GM19193 (cell line): ENCODE data around the gene FARP1.

ENCODE experiments used
- POLR2A ChIP-seq: IDR thresholded peaks from 4 replicates; pipeline ENCODE4 v1.6.1; 2011; ENCODE audit not compliant: insufficient read depth, insufficient read length; ENCODE audit errors: extremely low read depth

The FARP1 gene

DNA sequence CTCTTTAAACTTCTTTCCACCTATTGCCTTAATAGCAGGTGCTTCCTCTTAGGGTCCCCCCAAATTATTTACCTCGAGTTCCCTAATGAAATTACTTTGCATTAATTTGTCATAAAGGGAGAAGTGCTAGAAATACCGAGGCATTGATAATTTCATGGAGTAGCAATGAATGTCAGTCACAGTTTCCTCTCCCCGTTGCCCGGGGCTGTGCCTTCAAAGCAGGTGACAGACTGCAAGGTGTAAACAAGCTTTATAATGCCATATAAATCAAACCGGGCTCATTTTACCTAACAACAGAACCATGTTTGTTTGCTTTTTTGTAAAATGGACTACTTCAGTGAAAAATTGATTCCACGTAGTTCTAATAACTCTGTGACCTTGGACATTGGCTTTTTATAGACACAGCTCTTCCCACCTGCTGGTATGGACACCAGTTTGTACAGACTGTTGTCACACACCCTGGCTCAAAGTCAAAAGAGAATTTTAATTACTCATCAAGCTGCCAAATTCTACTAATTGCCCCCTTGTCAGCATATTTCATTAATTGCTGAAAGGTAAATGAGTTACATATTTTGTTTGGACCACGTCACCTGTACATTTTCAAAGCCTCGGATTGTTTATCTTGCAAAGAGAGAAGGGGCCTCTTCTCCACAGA lies 262.9 kb downstream of the FARP1 start:
- no peak for TF ChIP-seq POLR2A

GRCh38 chr13:98406427-98406826 lies 263.5 kb downstream of the FARP1 start:
- TF ChIP-seq POLR2A, result no peak

DNA sequence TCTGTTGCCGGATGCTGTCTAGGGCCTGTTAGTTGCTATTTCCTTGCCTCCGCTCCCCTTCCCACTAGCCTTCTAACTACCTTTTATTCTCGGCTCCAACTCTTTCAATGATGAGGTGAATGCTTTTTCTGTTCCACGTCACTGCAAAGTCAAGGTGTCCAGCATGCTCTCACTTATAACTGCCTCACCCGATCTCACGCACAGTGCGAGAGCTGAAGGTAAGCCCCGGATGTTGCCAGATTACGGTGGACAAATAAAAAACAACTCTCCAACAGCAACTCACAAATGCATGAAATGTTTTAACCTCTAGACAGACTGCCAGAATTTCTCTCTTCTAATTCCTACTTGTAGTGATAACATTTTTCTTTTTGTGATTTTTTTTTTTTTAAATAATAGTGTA lies 264.1 kb downstream of the FARP1 start:
- TF ChIP-seq POLR2A, result no peak

- TF ChIP-seq POLR2A, result no peak
These were observed 264.7 kb downstream of the FARP1 start for GRCh38 chr13:98407575-98407974.

DNA sequence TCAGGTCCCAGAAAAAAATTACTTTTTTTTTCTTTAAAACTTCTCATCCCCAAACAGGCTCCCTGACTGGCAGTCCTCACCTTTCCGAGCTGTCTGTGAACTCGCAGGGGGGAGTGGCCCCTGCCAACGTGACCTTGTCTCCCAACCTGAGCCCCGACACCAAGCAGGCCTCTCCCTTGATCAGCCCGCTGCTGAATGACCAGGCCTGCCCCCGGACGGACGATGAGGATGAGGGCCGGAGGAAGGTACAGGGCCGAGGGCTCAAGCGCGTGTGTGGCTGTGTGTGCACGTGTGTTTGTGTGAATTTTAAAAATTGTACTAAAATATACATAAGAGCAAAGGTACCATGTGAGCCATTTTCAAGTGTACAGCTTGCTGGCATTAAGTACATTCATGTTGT lies 266.4 kb downstream of the FARP1 start:
- TF ChIP-seq POLR2A, result no peak

GRCh38 chr13:98410612-98411011 lies 267.7 kb downstream of the FARP1 start:
- no peak for TF ChIP-seq POLR2A

DNA sequence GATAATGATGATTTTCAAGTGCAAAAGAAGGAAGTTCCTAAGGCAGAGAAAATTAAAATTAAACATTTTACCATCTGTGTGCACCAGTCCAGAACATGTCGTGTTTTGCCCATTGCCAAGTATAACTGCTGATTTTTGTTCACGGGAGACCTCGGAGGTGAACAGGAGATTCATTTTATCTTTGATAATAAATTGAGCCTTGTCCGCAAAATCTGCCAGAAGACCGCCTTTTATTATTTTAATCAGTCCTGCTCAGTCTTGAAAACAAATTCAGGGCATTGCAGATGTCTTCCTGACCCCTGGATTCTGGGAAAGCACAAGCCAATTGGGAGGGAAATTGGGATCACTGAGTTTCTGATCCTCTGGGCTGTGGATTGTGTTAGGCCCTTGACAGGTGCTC lies 268.1 kb downstream of the FARP1 start:
- TF ChIP-seq POLR2A, result no peak

DNA sequence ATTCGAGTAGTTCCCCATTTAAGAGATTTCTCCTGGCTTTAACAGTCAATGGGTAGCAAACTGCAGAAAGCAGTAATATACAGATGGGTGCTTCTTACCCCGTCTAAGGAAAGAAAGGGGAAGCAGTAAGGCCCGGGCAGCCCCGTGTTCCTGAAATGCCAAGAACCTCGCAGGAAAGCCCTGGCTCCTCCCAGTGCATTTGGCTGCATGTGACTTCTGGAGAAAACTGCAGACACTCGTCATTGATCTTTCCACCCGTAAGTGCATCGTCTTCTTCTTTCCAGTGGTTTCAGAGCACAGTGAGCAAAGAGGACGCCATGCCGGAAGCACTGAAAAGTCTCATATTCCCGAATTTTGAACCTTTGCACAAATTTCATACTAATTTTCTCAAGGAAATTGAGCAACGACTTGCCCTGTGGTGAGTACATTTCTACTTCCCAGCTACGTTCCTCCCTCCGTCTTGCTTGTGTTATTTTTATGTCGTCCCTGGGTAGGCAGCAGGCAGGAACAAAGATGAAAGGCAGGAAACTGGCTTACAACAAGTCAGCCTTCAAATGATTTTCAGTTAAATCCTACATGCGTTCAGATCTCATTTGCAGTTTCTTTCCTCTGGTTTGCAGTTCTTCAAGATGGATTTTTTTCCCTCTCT lies 268.8 kb downstream of the FARP1 start:
- no peak for TF ChIP-seq POLR2A

DNA sequence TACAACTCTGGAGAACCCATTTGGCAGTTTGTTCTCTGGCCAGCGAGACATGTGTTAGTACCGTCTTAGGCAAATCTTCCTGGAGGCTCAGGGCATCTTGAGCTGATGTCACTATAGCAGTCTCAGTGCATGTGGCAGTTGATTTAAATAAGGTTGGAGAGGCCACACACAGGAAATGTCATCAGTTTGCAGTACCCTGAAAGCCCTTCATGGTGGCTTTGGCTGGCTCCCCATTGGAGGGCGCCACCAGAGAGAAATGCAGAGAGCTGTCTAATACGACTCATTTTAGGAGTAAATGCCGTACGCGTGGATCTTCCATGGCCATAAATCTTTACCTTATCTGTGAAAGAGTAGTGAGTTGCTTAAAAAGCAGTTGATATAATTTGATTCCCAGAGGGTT lies 270.9 kb downstream of the FARP1 start:
- TF ChIP-seq POLR2A, result no peak

- TF ChIP-seq POLR2A, result no peak
These were observed 272.6 kb downstream of the FARP1 start for GRCh38 chr13:98415326-98416070.

GRCh38 chr13:98416408-98416807 lies 273.5 kb downstream of the FARP1 start:
- no peak for TF ChIP-seq POLR2A

DNA sequence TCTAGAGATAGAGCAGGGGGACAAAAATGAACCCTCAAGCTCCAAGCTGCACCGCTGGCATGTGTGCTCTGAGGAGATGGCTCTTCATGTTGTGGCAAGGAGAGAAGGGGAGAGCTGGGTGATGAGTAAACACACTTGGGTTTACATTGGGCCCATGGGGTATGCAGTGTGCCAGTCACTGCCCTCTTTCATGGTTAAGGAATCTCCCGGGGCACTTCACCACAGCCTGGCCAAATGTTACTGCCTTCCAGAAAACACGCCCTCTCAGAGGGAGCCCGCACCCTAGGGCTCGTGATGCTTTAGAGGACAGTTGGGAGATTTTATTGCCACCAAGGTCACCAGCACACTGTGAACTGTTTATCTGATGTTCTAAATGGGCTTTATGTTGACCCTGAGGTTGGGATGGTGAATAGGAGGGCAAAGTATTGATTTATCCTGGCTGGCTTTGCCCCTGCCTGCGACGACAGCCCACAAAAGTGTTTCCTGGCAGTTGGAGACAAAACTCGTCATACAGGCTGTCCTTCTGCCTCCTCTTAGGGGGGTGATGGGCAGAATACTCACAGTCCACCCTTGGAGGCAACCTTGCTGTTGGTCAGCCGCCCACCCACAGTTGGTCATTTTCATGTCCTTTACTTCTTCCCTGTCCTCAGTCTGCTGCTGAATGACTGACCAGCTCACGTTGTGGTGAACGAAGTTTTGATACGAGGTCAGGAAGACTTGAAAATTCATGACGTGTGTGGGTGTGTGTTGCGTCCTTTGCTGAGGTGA lies 277.1 kb downstream of the FARP1 start:
- no peak for TF ChIP-seq POLR2A

GRCh38 chr13:98420554-98421175 lies 277.8 kb downstream of the FARP1 start:
- TF ChIP-seq POLR2A, result no peak

DNA sequence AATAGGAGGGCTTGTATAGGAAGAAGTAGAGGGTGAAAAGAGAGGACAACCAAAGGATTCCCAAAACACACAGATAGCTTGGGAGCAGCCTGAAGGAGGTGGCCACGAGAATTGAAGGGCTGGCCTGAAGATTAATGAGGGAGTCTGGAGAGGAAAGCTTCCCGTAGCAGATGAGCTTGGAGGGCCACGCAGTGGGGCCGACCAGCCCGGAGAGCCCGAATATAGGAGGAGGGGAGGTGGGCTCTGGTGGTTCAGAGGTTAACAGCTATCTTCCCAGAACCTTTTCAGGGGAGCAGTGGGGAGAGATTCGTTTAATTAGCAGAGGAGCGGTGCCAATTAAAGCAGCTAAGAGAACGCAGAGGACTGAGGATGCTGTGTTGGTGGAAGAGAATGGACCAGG lies 279.2 kb downstream of the FARP1 start:
- no peak for TF ChIP-seq POLR2A

- TF ChIP-seq POLR2A, result no peak
These were observed 280.5 kb downstream of the FARP1 start for GRCh38 chr13:98423417-98423816.
